ENCODE measurements around the gene AGR3. TPM values are rescaled to one million over a fixed set of nuclear protein-coding genes. Genes with fewer than 3 reads are reported as not detected.

AGR3 gene
- total and polyA plus RNA-seq, 2 experiments from 2014 or later, result 51.0 to 74.3 TPM

DNA sequence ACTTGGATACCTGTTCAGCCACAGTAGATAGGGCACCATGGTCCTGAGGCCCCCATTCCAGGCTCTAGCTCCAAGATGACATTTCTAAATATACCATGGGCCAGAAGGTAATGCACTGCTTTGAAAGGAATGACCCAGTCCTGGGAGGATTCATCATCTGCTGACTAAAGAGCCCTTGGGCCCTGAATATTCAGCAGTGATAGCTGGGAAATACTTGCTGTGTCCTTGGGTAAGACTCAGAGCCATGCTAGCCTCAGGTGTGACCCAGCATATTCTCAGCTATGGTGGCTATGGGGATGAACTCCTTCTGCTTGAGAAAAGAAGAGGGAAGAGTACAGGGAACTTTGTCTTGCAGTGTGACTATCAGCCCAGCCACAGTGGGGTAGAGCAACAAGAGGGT lies 55.7 kb downstream of the AGR3 start:
- H2AFZ ChIP-seq, result no peak overlapping the region
- H3K4me1 ChIP-seq (ENCODE audit: insufficient read depth), result no peaks in the 10 kb centered on the region
- H3K27ac ChIP-seq, result no peak overlapping the region
- H4K20me1 ChIP-seq (ENCODE audit: insufficient read depth, poor library complexity, severe bottlenecking), result no peaks in the 10 kb centered on the region
- H3K9me3 ChIP-seq (ENCODE audit: low read depth), result no peaks in the 10 kb centered on the region
- no peaks in the 10 kb centered on the region for H3K36me3 ChIP-seq (replicated peaks; ENCODE audit: insufficient read depth, low read depth)
- H3K9me2 ChIP-seq (replicated peaks; ENCODE audit: insufficient read depth), result no peaks in the 10 kb centered on the region
- DNase-seq (ENCODE audit: low spot score), result no peak
- TF ChIP-seq CTCF (IDR thresholded peaks at IDR 0.05; ENCODE audit: poor library complexity), result no peak
- no peak for TF ChIP-seq EZH2phosphoT487 (IDR thresholded peaks at IDR 0.05; ENCODE audit: low read depth, severe bottlenecking, unreplicated experiment)
- no peak for TF ChIP-seq EZH2 (IDR thresholded peaks at IDR 0.05; ENCODE audit: borderline replicate concordance)
- no peaks in the 10 kb centered on the region for H3K79me2 ChIP-seq
- H3K27me3 ChIP-seq, result no peaks in the 10 kb centered on the region
- H3K4me3 ChIP-seq, result no peak overlapping the region
- H3K4me2 ChIP-seq, result no peak overlapping the region

DNA sequence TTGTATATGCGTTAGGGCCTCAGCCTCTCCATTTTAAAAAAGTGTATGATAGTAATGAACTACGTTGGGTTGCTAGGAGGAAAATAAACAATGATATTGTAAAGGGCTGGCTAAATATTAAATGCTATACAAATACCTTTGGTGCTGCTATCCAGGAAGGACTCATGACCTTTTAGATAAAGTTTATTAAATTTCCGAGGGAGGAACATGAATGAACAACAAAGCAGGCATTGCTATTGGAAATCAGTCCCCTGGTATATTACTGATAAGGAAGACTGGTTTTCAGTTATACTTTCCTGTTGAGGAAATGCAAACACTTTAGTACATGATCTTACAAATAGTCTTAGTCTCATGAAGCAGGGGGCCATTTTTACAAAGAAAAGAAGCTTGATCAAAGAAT lies 59.8 kb downstream of the AGR3 start:
- TF ChIP-seq EZH2 (IDR thresholded peaks at IDR 0.05; ENCODE audit: borderline replicate concordance), result no peak
- TF ChIP-seq CTCF (IDR thresholded peaks at IDR 0.05; ENCODE audit: poor library complexity), result no peak
- TF ChIP-seq EZH2phosphoT487 (IDR thresholded peaks at IDR 0.05; ENCODE audit: low read depth, severe bottlenecking, unreplicated experiment), result no peak
- DNase-seq (ENCODE audit: low spot score), result peak; percentile 12

GRCh38 chr7:16818732-16819131 lies 63.1 kb downstream of the AGR3 start:
- Histone ChIP-seq H3K36me3 (replicated peaks; ENCODE audit: insufficient read depth, low read depth) (no peaks in the 10 kb centered on the region), H3K4me3 (no peak overlapping the region), H3K27me3 (no peaks in the 10 kb centered on the region), H3K79me2 (no peaks in the 10 kb centered on the region), H3K4me1 (ENCODE audit: insufficient read depth) (no peaks in the 10 kb centered on the region), H4K20me1 (ENCODE audit: insufficient read depth, poor library complexity, severe bottlenecking) (no peaks in the 10 kb centered on the region), H3K4me2 (no peak overlapping the region), H2AFZ (no peak overlapping the region), H3K9me2 (replicated peaks; ENCODE audit: insufficient read depth) (no peaks in the 10 kb centered on the region), H3K9me3 (ENCODE audit: low read depth) (no peaks in the 10 kb centered on the region), H3K27ac (no peak overlapping the region)
- WGBS (ENCODE audit: low lambda C conversion rate, missing lambda C conversion rate), result 94% methylated on average over 3 of the region's 3 CpGs
- DNase-seq (ENCODE audit: low spot score), result no peak
- TF ChIP-seq EZH2phosphoT487 (IDR thresholded peaks at IDR 0.05; ENCODE audit: low read depth, severe bottlenecking, unreplicated experiment) (no peak), CTCF (IDR thresholded peaks at IDR 0.05; ENCODE audit: poor library complexity) (no peak), EZH2 (IDR thresholded peaks at IDR 0.05; ENCODE audit: borderline replicate concordance) (no peak)

More for the DNA sequence above, 59.8 kb downstream of the AGR3 start:
- Histone ChIP-seq H4K20me1 (ENCODE audit: insufficient read depth, poor library complexity, severe bottlenecking) (no peaks in the 10 kb centered on the region), H3K9me3 (ENCODE audit: low read depth) (no peaks in the 10 kb centered on the region), H3K4me1 (ENCODE audit: insufficient read depth) (no peaks in the 10 kb centered on the region), H2AFZ (no peak overlapping the region), H3K4me2 (no peak overlapping the region), H3K4me3 (no peak overlapping the region), H3K27me3 (no peaks in the 10 kb centered on the region), H3K36me3 (replicated peaks; ENCODE audit: insufficient read depth, low read depth) (no peaks in the 10 kb centered on the region), H3K9me2 (replicated peaks; ENCODE audit: insufficient read depth) (no peaks in the 10 kb centered on the region), H3K27ac (peak overlapping the region; percentile 29), H3K79me2 (no peaks in the 10 kb centered on the region)
- 51% methylated on average over 3 of the region's 3 CpGs for WGBS (ENCODE audit: low lambda C conversion rate, missing lambda C conversion rate)

GRCh38 chr7:16817536-16817935 lies 64.2 kb downstream of the AGR3 start:
- Histone ChIP-seq H3K9me2 (replicated peaks; ENCODE audit: insufficient read depth) (no peaks in the 10 kb centered on the region), H3K4me3 (no peak overlapping the region), H3K79me2 (no peaks in the 10 kb centered on the region), H4K20me1 (ENCODE audit: insufficient read depth, poor library complexity, severe bottlenecking) (no peaks in the 10 kb centered on the region), H3K4me1 (ENCODE audit: insufficient read depth) (no peaks in the 10 kb centered on the region), H3K4me2 (no peak overlapping the region), H3K27ac (no peak overlapping the region), H3K9me3 (ENCODE audit: low read depth) (no peaks in the 10 kb centered on the region), H3K36me3 (replicated peaks; ENCODE audit: insufficient read depth, low read depth) (no peaks in the 10 kb centered on the region), H2AFZ (no peak overlapping the region), H3K27me3 (no peaks in the 10 kb centered on the region)
- no peak for DNase-seq (ENCODE audit: low spot score)
- WGBS (ENCODE audit: low lambda C conversion rate, missing lambda C conversion rate), result 91% methylated on average over 1 of the region's 1 CpG
- TF ChIP-seq CTCF (IDR thresholded peaks at IDR 0.05; ENCODE audit: poor library complexity) (no peak), EZH2phosphoT487 (IDR thresholded peaks at IDR 0.05; ENCODE audit: low read depth, severe bottlenecking, unreplicated experiment) (no peak), EZH2 (IDR thresholded peaks at IDR 0.05; ENCODE audit: borderline replicate concordance) (no peak)
